PC-9 (cell line): Measurements from ENCODE around the gene ITGA4. TPM values are rescaled to one million over a fixed set of nuclear protein-coding genes. Genes with fewer than 3 reads are reported as not detected.
"Not testable (repeated sequence)": the region's sequence is repeated elsewhere in the genome, so short reads cannot be mapped to it uniquely, and the experiment has no call there.

Experiments used
- BruUV-seq: library from RNA; stranded (reverse); fragments of 400-500 nt; replicated peaks from 2 replicates; lab custom pipeline; 2021; lab: Mats Ljungman, UMichigan
- CTCF ChIA-PET: fragments of 300-600 bp; sonication (Branson Sonifier 250); formaldehyde crosslinking; loops from one replicate; lab custom pipeline; 2022; ENCODE audit warnings: antibody characterized with exemption; lab: Charles Lee
- POLR2A ChIA-PET: fragments of 300-600 bp; sonication (Branson Sonifier 250); formaldehyde crosslinking; loops from one replicate; lab custom pipeline; 2022; ENCODE audit warnings: antibody characterized with exemption; ENCODE audit not compliant: unreplicated experiment; lab: Charles Lee
- DNase-seq, 2 experiments: peaks; one replicate each; pipeline versions ENCODE4 v3.0.0 to v3.0.0-alpha.2; 2015 to 2022; ENCODE audit warnings: mixed read lengths in 1 of 2
- H2AFZ ChIP-seq: fragments of 200-600 bp; sonication (generic); 2 replicates; pipeline ENCODE4 v1.8.1; 2017; ENCODE audit warnings: antibody characterized with exemption
- H3F3A ChIP-seq: fragments of 200-600 bp; sonication (generic); 2 replicates; pipeline ENCODE4 v1.8.1; 2017; ENCODE audit warnings: antibody characterized with exemption, mild to moderate bottlenecking, low read depth; ENCODE audit not compliant: insufficient read depth
- H3K27ac ChIP-seq: fragments of 200-600 bp; sonication (generic); 2 replicates; pipeline ENCODE4 v1.6.1; 2016; ENCODE audit warnings: mixed run types
- H3K27me3 ChIP-seq: fragments of 200-600 bp; sonication (generic); 2 replicates; pipeline ENCODE4 v1.6.1; 2016; ENCODE audit warnings: low read depth, mixed run types; ENCODE audit not compliant: insufficient read depth
- H3K36me3 ChIP-seq: fragments of 200-600 bp; sonication (generic); 2 replicates; pipeline ENCODE4 v1.6.1; 2016; ENCODE audit warnings: low read depth, mixed run types
- H3K4me1 ChIP-seq: fragments of 200-600 bp; sonication (generic); replicated peaks from 2 replicates; pipeline ENCODE4 v1.6.1; 2016; ENCODE audit warnings: mixed run types; ENCODE audit not compliant: insufficient read depth
- H3K4me2 ChIP-seq: fragments of 200-600 bp; sonication (generic); 2 replicates; pipeline ENCODE4 v1.6.1; 2017; ENCODE audit warnings: mixed run types
- H3K4me3 ChIP-seq: fragments of 200-600 bp; sonication (generic); 2 replicates; pipeline ENCODE4 v1.6.1; 2016; ENCODE audit warnings: mixed run types
- H3K79me2 ChIP-seq: fragments of 200-600 bp; sonication (generic); 2 replicates; pipeline ENCODE4 v1.6.1; 2017; ENCODE audit warnings: low read depth, mixed run types
- H3K9me2 ChIP-seq: fragments of 200-600 bp; sonication (generic); 2 replicates; pipeline ENCODE4 v1.8.1; 2017; ENCODE audit warnings: mild to moderate bottlenecking; ENCODE audit not compliant: insufficient read depth
- H3K9me3 ChIP-seq: fragments of 200-600 bp; sonication (generic); 2 replicates; pipeline ENCODE4 v1.8.1; 2016; ENCODE audit warnings: low read depth; ENCODE audit not compliant: insufficient read depth
- H4K20me1 ChIP-seq: fragments of 200-600 bp; sonication (generic); 2 replicates; pipeline ENCODE4 v1.8.1; 2017; ENCODE audit not compliant: insufficient read depth
- CTCF ChIP-seq: fragments of 200-600 bp; sonication (generic); conservative IDR thresholded peaks from 2 replicates; pipeline ENCODE4 v1.6.1; 2017; ENCODE audit warnings: mixed run types, antibody characterized with exemption, mild to moderate bottlenecking, moderate library complexity
- EZH2 ChIP-seq: fragments of 200-600 bp; sonication (generic); IDR thresholded peaks from 2 replicates; pipeline ENCODE4 v1.8.0; 2017; ENCODE audit warnings: antibody characterized with exemption, low read depth
- intact Hi-C: fragments of 100-400 bp; cut with micrococcal nuclease; formaldehyde crosslinking; loops from one replicate; pipeline ENCODE4 v1.10.0; 2022; ENCODE audit not compliant: unreplicated experiment
- total RNA-seq: library from RNA; stranded (reverse); gene quantifications from 2 replicates; pipeline ENCODE4 v1.2.3, GENCODE V29; 2021

ITGA4 gene
- total RNA-seq, 1 experiment from 2014 or later = 0.35 TPM

DNA sequence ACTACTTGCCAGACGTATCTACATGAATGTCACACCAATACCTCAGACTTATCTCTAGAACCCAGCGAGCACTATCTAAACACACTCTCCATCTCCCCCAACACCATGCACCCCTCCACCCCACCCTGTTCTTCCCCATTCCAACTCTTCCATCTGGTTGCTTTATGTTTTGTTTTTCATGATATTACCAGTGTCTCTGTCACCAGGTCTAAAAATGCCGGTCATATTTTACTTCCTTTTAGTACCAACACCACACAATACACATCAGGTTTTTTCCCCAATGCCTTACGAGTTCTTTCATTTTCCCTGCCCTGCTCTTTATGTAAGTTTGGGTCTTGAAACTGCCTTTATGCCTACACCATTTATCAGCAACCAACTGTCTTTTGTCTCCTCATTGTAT is 10.2 kb upstream of the ITGA4 start:
- no peak overlapping the region for H3K4me3 ChIP-seq
- DNase-seq = no peak
- TF ChIP-seq CTCF (no peak), EZH2 (no peak)
- no peak overlapping the region for H3K4me2 ChIP-seq
- POLR2A ChIA-PET = interaction anchor here (0.8 kb wide), 1 partner anchor 94 kb away, joined by 5 read pairs; no protein-coding TSS in a partner anchor
- no peaks in the 10 kb centered on the region for H4K20me1 ChIP-seq
- CTCF ChIA-PET = interaction anchor here (0.6 kb wide), 1 partner anchor 72 kb away, joined by 4 read pairs; no protein-coding TSS in a partner anchor
- no peaks in the 10 kb centered on the region for H3K4me1 ChIP-seq
- no peaks in the 10 kb centered on the region for H3K36me3 ChIP-seq
- no TSS peak for BruUV-seq
- 0 out of 2 replicates have a peak overlapping the region, but pooled peaks have one; percentile 13 for H2AFZ ChIP-seq
- H3F3A ChIP-seq = no peaks in the 10 kb centered on the region
- no peaks in the 10 kb centered on the region for H3K9me2 ChIP-seq
- no peaks in the 10 kb centered on the region for H3K27me3 ChIP-seq
- intact Hi-C loops = no loop called here
- no peaks in the 10 kb centered on the region for H3K79me2 ChIP-seq
- H3K27ac ChIP-seq = no peak overlapping the region
- H3K9me3 ChIP-seq = no peaks in the 10 kb centered on the region

- H3F3A ChIP-seq, DNase-seq, H2AFZ ChIP-seq, H3K79me2 ChIP-seq, intact Hi-C loops, H3K4me3 ChIP-seq, H3K4me2 ChIP-seq, CTCF ChIA-PET, H3K27ac ChIP-seq, H3K36me3 ChIP-seq, POLR2A ChIA-PET, BruUV-seq, H3K9me2 ChIP-seq, H3K9me3 ChIP-seq, H3K27me3 ChIP-seq, H4K20me1 ChIP-seq, H3K4me1 ChIP-seq: not testable (repeated sequence)
Observed at GRCh38 chr2:181449278-181449677, 7.9 kb upstream of the ITGA4 start.

DNA sequence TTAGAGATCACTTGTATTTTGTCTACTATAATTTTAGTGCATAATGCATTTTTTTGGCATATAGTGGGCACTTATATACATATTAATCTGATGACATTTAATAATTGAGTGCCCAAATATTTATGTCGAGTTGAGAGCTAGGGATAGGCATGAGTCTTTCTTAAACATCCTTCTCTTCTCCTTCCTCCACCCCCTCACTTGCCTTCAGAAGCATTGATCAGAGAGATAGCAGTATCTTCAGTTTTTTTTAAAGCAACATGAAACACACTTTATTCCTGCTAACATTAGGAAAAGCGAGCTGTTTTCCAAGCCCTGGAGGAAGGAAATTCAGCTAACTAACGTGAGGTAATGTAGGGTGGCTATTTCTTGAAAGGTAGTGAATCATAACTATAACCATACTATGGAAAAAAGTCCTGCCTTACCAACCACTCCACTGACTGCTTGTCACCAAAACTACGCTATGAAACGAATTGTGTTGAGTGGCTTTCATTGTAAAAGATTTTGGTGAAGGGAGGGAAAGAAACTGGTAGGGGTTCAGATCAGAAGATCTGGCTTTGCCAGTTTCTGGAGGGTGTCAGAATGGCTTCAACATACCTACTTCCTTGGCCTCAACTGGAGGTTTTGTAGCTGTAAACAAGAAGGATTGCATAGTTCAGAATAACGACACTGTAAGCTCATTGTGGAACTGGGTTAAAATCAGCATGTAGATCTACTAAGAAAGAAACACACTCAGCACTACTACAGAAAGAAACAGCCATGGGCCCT is 2.3 kb upstream of the ITGA4 start:
- Histone ChIP-seq H3K4me2 (no peak overlapping the region), H3K4me3 (no peak overlapping the region), H2AFZ (peak overlapping the region; percentile 22), H3F3A (no peaks in the 10 kb centered on the region), H3K9me2 (no peaks in the 10 kb centered on the region), H3K4me1 (no peaks in the 10 kb centered on the region), H3K36me3 (no peaks in the 10 kb centered on the region), H3K9me3 (no peaks in the 10 kb centered on the region), H3K27me3 (no peaks in the 10 kb centered on the region), H3K27ac (no peak overlapping the region), H4K20me1 (no peaks in the 10 kb centered on the region), H3K79me2 (no peaks in the 10 kb centered on the region)
- BruUV-seq = no TSS peak
- intact Hi-C loops = no loop called here
- CTCF ChIA-PET = interaction anchor here (0.5 kb wide), 1 partner anchor 368 kb away, joined by 11 read pairs; no protein-coding TSS in a partner anchor
- POLR2A ChIA-PET = no interaction called here
- TF ChIP-seq EZH2 (no peak), CTCF (no peak)
- DNase-seq = no peak
